WTC11 (cell line): Measurements from ENCODE around the gene USP22.

ENCODE experiments used
- CTCF ChIP-seq: fragments of 200-600 bp; IDR thresholded peaks from 2 replicates; pipeline ENCODE4 v1.8.0; 2022; ENCODE audit warnings: antibody characterized with exemption
- KAT7 ChIP-seq: sonication (generic); formaldehyde crosslinking; IDR thresholded peaks from 2 replicates; pipeline ENCODE4 v1.8.1; 2023; ENCODE audit warnings: missing genetic modification reagents, mild to moderate bottlenecking, borderline replicate concordance
- TF ChIP-seq, protein P1 (sequence below): sonication (generic); formaldehyde crosslinking; IDR thresholded peaks from 2 replicates; pipeline ENCODE4 v1.8.0; 2022; ENCODE audit warnings: mild to moderate bottlenecking, missing genetic modification reagents

DNA sequence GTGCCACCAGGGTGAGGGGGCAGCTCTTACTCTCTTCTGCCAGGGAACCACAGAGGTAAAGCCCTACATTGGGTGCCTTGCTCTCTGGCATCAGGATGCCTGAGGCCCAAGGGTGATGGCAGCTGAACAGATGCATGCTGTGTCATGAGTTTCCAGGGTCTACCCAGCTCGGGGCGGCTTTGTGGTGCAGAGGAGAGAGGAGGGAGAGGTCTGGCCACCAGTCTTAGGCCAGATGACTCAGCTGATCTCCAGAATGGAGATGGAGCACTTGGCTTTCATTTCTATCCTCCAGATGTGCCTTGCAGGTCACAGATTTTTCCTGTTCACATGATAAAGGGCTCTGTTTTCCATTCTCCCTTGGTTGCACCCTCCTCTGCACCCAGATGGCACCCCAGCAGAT lies 23.6 kb upstream of the USP22 start:
- TF ChIP-seq KAT7: no peak
- no peak for TF ChIP-seq CTCF
- TF ChIP-seq, protein P1, sequence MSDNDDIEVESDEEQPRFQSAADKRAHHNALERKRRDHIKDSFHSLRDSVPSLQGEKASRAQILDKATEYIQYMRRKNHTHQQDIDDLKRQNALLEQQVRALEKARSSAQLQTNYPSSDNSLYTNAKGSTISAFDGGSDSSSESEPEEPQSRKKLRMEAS (CRISPR knock-in tag): no peak
